Measurements from ENCODE around the gene PFKL. TPM values are rescaled to one million over a fixed set of nuclear protein-coding genes. Genes with fewer than 3 reads are reported as not detected.
A peak's percentile ranks its signal among the peaks of the same experiment; 100 is the strongest.
"Not testable (repeated sequence)": the region's sequence is repeated elsewhere in the genome, so short reads cannot be mapped to it uniquely, and the experiment has no call there.

Gene PFKL
- total and polyA plus RNA-seq, 12 donors: 16.6 to 123 (median 94.1) TPM

- peaks cover 0 to 21% of the 10 kb centered on the region in 2 donors for H3K36me3 ChIP-seq (replicated peaks in 1 of 2)
- DNase-seq: no peak
- TF ChIP-seq CTCF (IDR thresholded peaks at IDR 0.05): no peak
- TF ChIP-seq POLR2A (IDR thresholded peaks at IDR 0.05): no peak
- WGBS, 4 donors: 69 to 93% (median 79%) methylated on average over 3 of the region's 3 CpGs
- H3K4me1 ChIP-seq (replicated peaks in 1 of 2): peaks cover 11 to 19% of the 10 kb centered on the region in 2 donors
- no peaks in the 10 kb centered on the region for H3K27me3 ChIP-seq
- intact Hi-C loops (cut with DNase I): loop anchor here in 1 of 2 donors (5.0 kb wide), 1 partner anchor 35 kb away; the partner anchor contains the start of gene PFKL
- no peak overlapping the region for H3K4me3 ChIP-seq
- no peak overlapping the region for H3K27ac ChIP-seq
- no peaks in the 10 kb centered on the region for H3K9me3 ChIP-seq (replicated peaks in 1 of 3)
Observed at GRCh38 chr21:44337449-44337848, 37.6 kb downstream of the PFKL start.

GRCh38 chr21:44337941-44338895 lies 38.4 kb downstream of the PFKL start:
- intact Hi-C loops (cut with DNase I): loop anchor here in 1 of 2 donors (5.0 kb wide), 1 partner anchor 36 kb away; the partner anchor contains the start of gene PFKL
- Histone ChIP-seq H3K4me3 (peak overlapping the region in 1 of 4 donors; percentile 68), H3K36me3 (replicated peaks in 1 of 2) (peaks cover 0 to 21% of the 10 kb centered on the region in 2 donors), H3K9me3 (replicated peaks in 1 of 3) (no peaks in the 10 kb centered on the region), H3K27ac (peak overlapping the region in 4 of 5 donors; percentile 17 to 93 (median 78)), H3K4me1 (replicated peaks in 1 of 2) (peaks cover 11 to 19% of the 10 kb centered on the region in 2 donors), H3K27me3 (no peaks in the 10 kb centered on the region)
- WGBS, 4 donors: 7 to 24% (median 14%) methylated on average over 11 to 41 of the region's 47 CpGs
- DNase-seq: peak; percentile 70 to 89 (median 76)
- TF ChIP-seq POLR2A (IDR thresholded peaks at IDR 0.05) (peak in 1 of 2 donors; percentile 14), CTCF (IDR thresholded peaks at IDR 0.05) (peak in 5 of 6 experiments; percentile 22 to 46 (median 34))

GRCh38 chr21:44338971-44339910 lies 39.4 kb downstream of the PFKL start, which contains the start of gene CFAP410:
Gene CFAP410 (minus strand): TSS chr21:44339390. CDS start chr21:44339194, 196 bp downstream.
- Histone ChIP-seq H3K4me3 (peak within 1 kb of the TSS; percentile 43 to 68 (median 62)), H3K9me3 (replicated peaks in 1 of 3) (no peaks in the 10 kb centered on the region), H3K4me1 (replicated peaks in 1 of 2) (peaks cover 11 to 19% of the 10 kb centered on the region in 2 donors), H3K27me3 (no peaks in the 10 kb centered on the region), H3K36me3 (replicated peaks in 1 of 2) (peaks cover 0 to 21% of the 10 kb centered on the region in 2 donors), H3K27ac (peak within 1 kb of the TSS; percentile 88 to 99 (median 97))
- DNase-seq: peak; percentile 94 to 96 (median 96)
- TF ChIP-seq POLR2A (IDR thresholded peaks at IDR 0.05) (peak; percentile 92), CTCF (IDR thresholded peaks at IDR 0.05) (no peak)
- 0 to 3% (median 1%) methylated on average over 8 to 90 of the region's 90 CpGs for WGBS, 4 donors
- intact Hi-C loops (cut with DNase I): loop anchor here in 1 of 2 donors (5.0 kb wide), 1 partner anchor 37 kb away; the partner anchor contains the start of gene PFKL

GRCh38 chr21:44341726-44342458 lies 42.0 kb downstream of the PFKL start:
- DNase-seq; H3K4me3 ChIP-seq; H3K27me3 ChIP-seq; H3K27ac ChIP-seq; H3K9me3 ChIP-seq (replicated peaks in 1 of 3); H3K36me3 ChIP-seq (replicated peaks in 1 of 2): not testable (repeated sequence)
- WGBS, 4 donors: 75 to 88% (median 83%) methylated on average over 12 of the region's 12 CpGs
- intact Hi-C loops (cut with DNase I): loop anchor here in 1 of 2 donors (10.0 kb wide), 1 partner anchor 113 kb away; the partner anchor contains the start of gene LRRC3
- peaks cover 11 to 19% of the 10 kb centered on the region in 2 donors for H3K4me1 ChIP-seq (replicated peaks in 1 of 2)

GRCh38 chr21:44342981-44343380 lies 43.1 kb downstream of the PFKL start:
- not testable (repeated sequence) for DNase-seq; H3K27me3 ChIP-seq; H3K36me3 ChIP-seq (replicated peaks in 1 of 2); H3K27ac ChIP-seq; H3K9me3 ChIP-seq (replicated peaks in 1 of 3); H3K4me3 ChIP-seq
- WGBS, 4 donors: 69 to 74% (median 72%) methylated on average over 8 of the region's 8 CpGs
- intact Hi-C loops (cut with DNase I): loop anchor here in 1 of 2 donors (10.0 kb wide), 1 partner anchor 112 kb away; the partner anchor contains the start of gene LRRC3
- H3K4me1 ChIP-seq (replicated peaks in 1 of 2): peaks cover 11 to 15% of the 10 kb centered on the region in 2 donors

All from adrenal gland (tissue), 12 donors.